ENCODE results near the gene SPINT1.

SPINT1 gene

GRCh38 chr15:40847223-40847961, 3.5 kb downstream of the SPINT1 start:
- DNase-seq (ENCODE audit: low read depth): peak; percentile 62
- peak; percentile 14 for TF ChIP-seq CTCF (conservative IDR thresholded peaks at IDR 0.05; ENCODE audit: low read depth, low read length)
- H3K4me3 ChIP-seq (ENCODE audit: low read depth, low read length): no peak overlapping the region

GRCh38 chr15:40850576-40851112, 6.8 kb downstream of the SPINT1 start:
- DNase-seq (ENCODE audit: low read depth): no peak
- no peak overlapping the region for H3K4me3 ChIP-seq (ENCODE audit: low read depth, low read length)
- no peak for TF ChIP-seq CTCF (conservative IDR thresholded peaks at IDR 0.05; ENCODE audit: low read depth, low read length)

GRCh38 chr15:40852529-40852928, 8.7 kb downstream of the SPINT1 start:
- DNase-seq (ENCODE audit: low read depth): no peak
- no peak overlapping the region for H3K4me3 ChIP-seq (ENCODE audit: low read depth, low read length)
- no peak for TF ChIP-seq CTCF (conservative IDR thresholded peaks at IDR 0.05; ENCODE audit: low read depth, low read length)

- DNase-seq (ENCODE audit: low read depth): no peak
- H3K4me3 ChIP-seq (ENCODE audit: low read depth, low read length): no peak overlapping the region
- TF ChIP-seq CTCF (conservative IDR thresholded peaks at IDR 0.05; ENCODE audit: low read depth, low read length): no peak
Observed at GRCh38 chr15:40853241-40853890, 9.5 kb downstream of the SPINT1 start.

- no peak overlapping the region for H3K4me3 ChIP-seq (ENCODE audit: low read depth, low read length)
- no peak for TF ChIP-seq CTCF (conservative IDR thresholded peaks at IDR 0.05; ENCODE audit: low read depth, low read length)
- DNase-seq (ENCODE audit: low read depth): no peak
Observed at GRCh38 chr15:40854161-40854560, 10.3 kb downstream of the SPINT1 start.

GRCh38 chr15:40855706-40856234, 11.9 kb downstream of the SPINT1 start:
- no peak for DNase-seq (ENCODE audit: low read depth)
- no peak overlapping the region for H3K4me3 ChIP-seq (ENCODE audit: low read depth, low read length)
- no peak for TF ChIP-seq CTCF (conservative IDR thresholded peaks at IDR 0.05; ENCODE audit: low read depth, low read length)

All from choroid plexus epithelial cell (primary cell).